Urothelium cell line (cell line): ENCODE data around the gene METAP1D.

Experiments used
- DNase-seq: peaks from one replicate; pipeline ENCODE4 v3.0.0; 2011; ENCODE audit warnings: low spot score, mixed read lengths
- FAIRE-seq: peaks from 2 replicates; lab custom pipeline; 2011; peaks lifted over from hg19 to GRCh38; lab: Jason Lieb, UNC

Gene METAP1D

GRCh38 chr2:172119089-172119488 lies 119.3 kb downstream of the METAP1D start:
- DNase-seq (peak; percentile 36), FAIRE-seq (no peak)

DNA sequence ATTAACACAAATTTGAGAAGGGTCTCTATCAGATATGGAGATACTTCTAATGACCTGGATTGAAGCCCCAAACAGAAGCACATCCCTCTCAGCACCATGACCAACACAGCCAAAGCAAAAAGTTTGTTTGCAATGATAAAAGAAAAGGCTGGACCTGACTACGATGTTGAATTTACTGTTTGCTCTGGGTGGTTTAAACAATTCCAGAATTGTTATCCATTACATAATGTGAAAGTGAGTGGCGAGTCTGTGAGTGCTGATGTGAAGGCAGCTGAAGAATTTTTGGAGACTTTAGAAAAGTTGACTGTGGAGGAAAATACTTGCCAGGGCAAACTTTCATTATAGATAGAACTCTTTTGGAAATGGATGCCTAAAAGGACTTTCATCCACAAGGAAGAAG lies 120.4 kb downstream of the METAP1D start:
- FAIRE-seq, result no peak

GRCh38 chr2:172128484-172128883 lies 128.7 kb downstream of the METAP1D start:
- DNase-seq, result no peak
- FAIRE-seq, result no peak

More for the DNA sequence above, 120.4 kb downstream of the METAP1D start:
- no peak for DNase-seq

GRCh38 chr2:172129404-172129803 lies 129.7 kb downstream of the METAP1D start:
- FAIRE-seq, result no peak

More at GRCh38 chr2:172129404-172129803, 129.7 kb downstream of the METAP1D start:
- no peak for DNase-seq
